GM19238 (cell line): Measurements from ENCODE around the gene SLC8A2.
A peak's percentile ranks its signal among the peaks of the same experiment; 100 is the strongest.

ENCODE experiments used
- DNase-seq: peaks from one replicate; pipeline ENCODE4 v3.0.0; 2011; ENCODE audit warnings: low spot score; ENCODE audit not compliant: insufficient read length

The SLC8A2 gene

GRCh38 chr19:47471733-47472457 is at the start of gene SLC8A2:
Gene SLC8A2 (minus strand): TSS chr19:47471893. CDS start chr19:47466403, 5,490 bp downstream.
- peak; percentile 60 for DNase-seq

GRCh38 chr19:47520839-47521238 is 49.1 kb upstream of the SLC8A2 start:
- no peak for DNase-seq

GRCh38 chr19:47520343-47520806 is 48.7 kb upstream of the SLC8A2 start:
- no peak for DNase-seq

GRCh38 chr19:47518854-47519253 is 47.2 kb upstream of the SLC8A2 start:
- DNase-seq: no peak

GRCh38 chr19:47518139-47518538 is 46.4 kb upstream of the SLC8A2 start:
- DNase-seq: peak; percentile 59

- DNase-seq: peak; percentile 97
Observed at GRCh38 chr19:47514869-47515588, 43.3 kb upstream of the SLC8A2 start, which contains the start of gene NAPA. Gene NAPA (minus strand): TSS chr19:47515063. CDS start chr19:47514940, 123 bp downstream.

GRCh38 chr19:47514151-47514868 is 42.6 kb upstream of the SLC8A2 start:
- no peak for DNase-seq

- DNase-seq: no peak
Observed at GRCh38 chr19:47512948-47513319, 41.2 kb upstream of the SLC8A2 start.

GRCh38 chr19:47512183-47512947 is 40.7 kb upstream of the SLC8A2 start:
- DNase-seq: no peak

- no peak for DNase-seq
Observed at GRCh38 chr19:47511681-47512080, 40.0 kb upstream of the SLC8A2 start.

- no peak for DNase-seq
Observed at GRCh38 chr19:47511128-47511517, 39.4 kb upstream of the SLC8A2 start.

GRCh38 chr19:47510516-47511127 is 38.9 kb upstream of the SLC8A2 start:
- DNase-seq: no peak

- DNase-seq: no peak
Observed at GRCh38 chr19:47509973-47510372, 38.3 kb upstream of the SLC8A2 start.

GRCh38 chr19:47509170-47509847 is 37.6 kb upstream of the SLC8A2 start:
- no peak for DNase-seq

- no peak for DNase-seq
Observed at GRCh38 chr19:47508721-47509120, 37.0 kb upstream of the SLC8A2 start.

- DNase-seq: no peak
Observed at GRCh38 chr19:47507924-47508553, 36.3 kb upstream of the SLC8A2 start.

GRCh38 chr19:47507012-47507411 is 35.3 kb upstream of the SLC8A2 start:
- DNase-seq: no peak

GRCh38 chr19:47506459-47506858 is 34.8 kb upstream of the SLC8A2 start:
- no peak for DNase-seq

- no peak for DNase-seq
Observed at GRCh38 chr19:47505506-47505905, 33.8 kb upstream of the SLC8A2 start.

GRCh38 chr19:47503826-47504150 is 32.1 kb upstream of the SLC8A2 start:
- DNase-seq: no peak
